ENCODE data around the gene HLA-DOB. TPM values are rescaled to one million over a fixed set of nuclear protein-coding genes. Genes with fewer than 3 reads are reported as not detected.

Gene HLA-DOB
- total RNA-seq, 1 donor from 2014 or later: 0.20 TPM

DNA sequence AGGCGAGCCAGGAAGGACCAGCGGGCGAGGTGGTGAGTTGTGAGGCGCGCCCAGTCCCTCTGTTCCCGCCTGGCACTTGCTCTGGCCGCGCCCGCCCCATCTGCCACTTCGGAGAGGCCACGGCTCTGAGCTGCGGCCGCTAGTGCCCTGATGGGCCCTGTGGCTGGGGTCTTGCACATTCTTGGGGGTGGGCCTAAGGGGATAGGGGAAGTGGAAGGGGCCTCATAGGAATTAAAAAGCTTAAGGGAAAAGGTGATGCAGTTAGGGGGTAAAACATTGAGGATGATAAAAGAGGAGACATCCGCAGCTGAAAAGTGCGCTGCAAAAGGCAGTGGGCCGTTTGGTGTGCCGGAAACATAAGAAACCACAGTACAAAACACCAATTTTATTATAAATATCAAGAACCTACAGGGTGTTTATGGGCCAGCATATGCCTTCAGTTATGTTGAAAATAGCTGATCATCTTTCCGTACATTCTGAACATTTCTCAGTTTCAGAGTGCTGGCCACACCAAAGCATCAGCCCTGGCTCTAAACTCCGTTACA lies 28.1 kb upstream of the HLA-DOB start:
- H2AFZ ChIP-seq (ENCODE audit: low read depth, low read length): peak overlapping the region; percentile 92
- peak overlapping the region; percentile 91 for H3K27ac Mint-ChIP-seq (ENCODE audit: unreplicated experiment)

DNA sequence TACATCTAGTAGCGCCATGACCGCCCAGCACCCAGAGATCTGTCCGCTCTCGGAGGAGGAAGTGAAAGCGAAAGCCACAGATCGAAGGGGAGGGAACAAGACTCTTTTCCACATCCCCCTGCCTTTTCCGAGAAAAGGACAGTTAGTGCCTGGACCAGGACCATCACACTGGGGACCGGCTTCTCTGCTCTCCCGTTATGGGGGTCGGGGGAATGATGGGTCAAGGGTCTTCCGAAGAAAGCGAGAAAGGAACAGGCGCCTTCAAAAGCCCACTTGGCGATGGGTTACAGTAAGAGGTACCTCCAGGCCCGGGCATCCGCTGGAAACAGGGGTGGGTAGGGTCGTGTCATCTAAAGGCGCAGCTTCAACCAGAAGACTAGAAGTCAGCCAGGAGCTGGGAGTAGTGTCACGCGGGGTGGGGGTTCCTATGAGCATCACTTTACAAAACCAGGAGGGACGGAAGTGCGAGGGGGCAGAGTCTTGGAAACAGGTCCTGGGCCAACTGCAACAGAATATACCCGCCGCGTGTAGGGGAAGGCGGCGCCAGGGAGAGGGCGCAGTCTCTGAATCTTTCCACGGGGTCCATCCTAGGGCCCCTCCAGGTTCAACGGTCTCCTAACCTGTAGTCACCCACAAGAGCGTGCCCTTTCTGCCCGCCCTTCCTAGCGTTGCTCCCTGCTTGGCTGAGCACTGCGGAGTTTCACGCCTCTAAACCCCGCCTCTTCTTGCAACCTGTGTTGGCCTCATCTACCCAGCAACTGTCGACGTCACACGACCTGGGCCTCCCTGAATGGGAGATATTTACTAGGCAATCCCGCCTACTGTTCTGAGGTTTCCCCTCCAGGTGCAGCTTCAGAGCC lies 27.4 kb upstream of the HLA-DOB start, which contains the start of gene PSMB8:
Gene PSMB8, minus strand, starts transcription at position 69 of the 860 bp plus-strand sequence. Its CDS starts 51 bp downstream, at position 18.
- DNase-seq (ENCODE audit: low read depth): peak; percentile 84
- Mint-ChIP-seq H3K4me1 (ENCODE audit: low read depth, unreplicated experiment) (peaks cover 12% of the 10 kb centered on the region), H3K27ac (ENCODE audit: unreplicated experiment) (peak within 1 kb of the TSS; percentile 91), H3K9me3 (ENCODE audit: unreplicated experiment) (peaks cover 1% of the 10 kb centered on the region), H3K4me3 (ENCODE audit: unreplicated experiment) (peak within 1 kb of the TSS; percentile 96), H3K36me3 (ENCODE audit: low read depth, unreplicated experiment) (peaks cover 43% of the 10 kb centered on the region), H3K27me3 (ENCODE audit: low read depth, unreplicated experiment) (peaks cover 18% of the 10 kb centered on the region)
- FAIRE-seq: no peak
- no peaks in the 10 kb centered on the region for H3K27me3 ChIP-seq (ENCODE audit: insufficient read depth, low read length)
- H3K27ac ChIP-seq (ENCODE audit: low read depth, low read length): peak within 1 kb of the TSS; percentile 78
- TF ChIP-seq EZH2 (IDR thresholded peaks at IDR 0.05; ENCODE audit: insufficient read depth, low read length): no peak
- TF ChIP-seq, protein P1, sequence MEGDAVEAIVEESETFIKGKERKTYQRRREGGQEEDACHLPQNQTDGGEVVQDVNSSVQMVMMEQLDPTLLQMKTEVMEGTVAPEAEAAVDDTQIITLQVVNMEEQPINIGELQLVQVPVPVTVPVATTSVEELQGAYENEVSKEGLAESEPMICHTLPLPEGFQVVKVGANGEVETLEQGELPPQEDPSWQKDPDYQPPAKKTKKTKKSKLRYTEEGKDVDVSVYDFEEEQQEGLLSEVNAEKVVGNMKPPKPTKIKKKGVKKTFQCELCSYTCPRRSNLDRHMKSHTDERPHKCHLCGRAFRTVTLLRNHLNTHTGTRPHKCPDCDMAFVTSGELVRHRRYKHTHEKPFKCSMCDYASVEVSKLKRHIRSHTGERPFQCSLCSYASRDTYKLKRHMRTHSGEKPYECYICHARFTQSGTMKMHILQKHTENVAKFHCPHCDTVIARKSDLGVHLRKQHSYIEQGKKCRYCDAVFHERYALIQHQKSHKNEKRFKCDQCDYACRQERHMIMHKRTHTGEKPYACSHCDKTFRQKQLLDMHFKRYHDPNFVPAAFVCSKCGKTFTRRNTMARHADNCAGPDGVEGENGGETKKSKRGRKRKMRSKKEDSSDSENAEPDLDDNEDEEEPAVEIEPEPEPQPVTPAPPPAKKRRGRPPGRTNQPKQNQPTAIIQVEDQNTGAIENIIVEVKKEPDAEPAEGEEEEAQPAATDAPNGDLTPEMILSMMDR (IDR thresholded peaks at IDR 0.05; ENCODE audit: insufficient read depth, low read depth, low read length): no peak
- no peaks in the 10 kb centered on the region for H4K20me1 ChIP-seq (ENCODE audit: insufficient read depth, low read length)
- peak within 1 kb of the TSS; percentile 90 for H3K9ac ChIP-seq (ENCODE audit: low read length)
- H3K4me1 ChIP-seq (ENCODE audit: insufficient read depth, low read length): peaks cover 3% of the 10 kb centered on the region
- no peaks in the 10 kb centered on the region for H3K79me2 ChIP-seq (ENCODE audit: insufficient read depth, low read length)
- peak within 1 kb of the TSS; percentile 91 for H3K4me2 ChIP-seq (ENCODE audit: low read length)
- H3K9me3 ChIP-seq (ENCODE audit: insufficient read depth, low read depth, low read length): no peaks in the 10 kb centered on the region
- peak within 1 kb of the TSS; percentile 93 for H3K4me3 ChIP-seq (ENCODE audit: insufficient read depth, low read depth, low read length)
- H2AFZ ChIP-seq (ENCODE audit: low read depth, low read length): peak within 1 kb of the TSS; percentile 92
- peaks cover 8% of the 10 kb centered on the region for H3K36me3 ChIP-seq (ENCODE audit: insufficient read depth, low read length)

More for the DNA sequence above, 28.1 kb upstream of the HLA-DOB start:
- peaks cover 3% of the 10 kb centered on the region for H3K4me1 ChIP-seq (ENCODE audit: insufficient read depth, low read length)
- no peaks in the 10 kb centered on the region for H3K27me3 ChIP-seq (ENCODE audit: insufficient read depth, low read length)
- no peaks in the 10 kb centered on the region for H3K9me3 ChIP-seq (ENCODE audit: insufficient read depth, low read depth, low read length)
- H3K4me3 Mint-ChIP-seq (ENCODE audit: unreplicated experiment): peak overlapping the region; percentile 96
- DNase-seq (ENCODE audit: low read depth) (no peak), FAIRE-seq (no peak)
- H3K27me3 Mint-ChIP-seq (ENCODE audit: low read depth, unreplicated experiment): peaks cover 18% of the 10 kb centered on the region
- H3K9ac ChIP-seq (ENCODE audit: low read length): peak overlapping the region; percentile 90
- H3K36me3 Mint-ChIP-seq (ENCODE audit: low read depth, unreplicated experiment): peaks cover 45% of the 10 kb centered on the region
- H3K27ac ChIP-seq (ENCODE audit: low read depth, low read length): no peak overlapping the region
- H3K36me3 ChIP-seq (ENCODE audit: insufficient read depth, low read length): peaks cover 8% of the 10 kb centered on the region
- H3K9me3 Mint-ChIP-seq (ENCODE audit: unreplicated experiment): peaks cover 1% of the 10 kb centered on the region
- peak overlapping the region; percentile 93 for H3K4me3 ChIP-seq (ENCODE audit: insufficient read depth, low read depth, low read length)
- peak overlapping the region; percentile 91 for H3K4me2 ChIP-seq (ENCODE audit: low read length)
- TF ChIP-seq, protein P1 (IDR thresholded peaks at IDR 0.05; ENCODE audit: insufficient read depth, low read depth, low read length): no peak
- TF ChIP-seq EZH2 (IDR thresholded peaks at IDR 0.05; ENCODE audit: insufficient read depth, low read length): no peak
- H3K79me2 ChIP-seq (ENCODE audit: insufficient read depth, low read length): no peaks in the 10 kb centered on the region
- no peaks in the 10 kb centered on the region for H4K20me1 ChIP-seq (ENCODE audit: insufficient read depth, low read length)
- H3K4me1 Mint-ChIP-seq (ENCODE audit: low read depth, unreplicated experiment): peaks cover 12% of the 10 kb centered on the region

Data from astrocyte (in vitro differentiated cells and primary cell).